Suprapubic skin (tissue), 3 donors: ENCODE results near the gene PTPRM.
"Not testable (repeated sequence)": the region's sequence is repeated elsewhere in the genome, so short reads cannot be mapped to it uniquely, and the experiment has no call there.

ENCODE experiments used
- CTCF ChIP-seq, 2 donors: fragments of 200-600 bp in 1 of 2; fragments of 450-650 bp in 1 of 2; sonication (generic) in 1 of 2; IDR thresholded peaks; one replicate each; pipeline ENCODE4 v1.5.1; 2016 to 2019; ENCODE audit warnings: antibody characterized with exemption in 2 of 2, mild to moderate bottlenecking in 1 of 2, moderate library complexity in 1 of 2
- EP300 ChIP-seq: sonication (generic); formaldehyde crosslinking; IDR thresholded peaks from one replicate; pipeline ENCODE4 v1.6.1; 2017; ENCODE audit warnings: antibody characterized with exemption
- POLR2A ChIP-seq, 2 donors: fragments of 450-650 bp; IDR thresholded peaks; one replicate each; pipeline ENCODE4 v1.6.1; 2017; ENCODE audit warnings: antibody characterized with exemption in 2 of 2, mild to moderate bottlenecking in 2 of 2, moderate library complexity in 2 of 2

DNA sequence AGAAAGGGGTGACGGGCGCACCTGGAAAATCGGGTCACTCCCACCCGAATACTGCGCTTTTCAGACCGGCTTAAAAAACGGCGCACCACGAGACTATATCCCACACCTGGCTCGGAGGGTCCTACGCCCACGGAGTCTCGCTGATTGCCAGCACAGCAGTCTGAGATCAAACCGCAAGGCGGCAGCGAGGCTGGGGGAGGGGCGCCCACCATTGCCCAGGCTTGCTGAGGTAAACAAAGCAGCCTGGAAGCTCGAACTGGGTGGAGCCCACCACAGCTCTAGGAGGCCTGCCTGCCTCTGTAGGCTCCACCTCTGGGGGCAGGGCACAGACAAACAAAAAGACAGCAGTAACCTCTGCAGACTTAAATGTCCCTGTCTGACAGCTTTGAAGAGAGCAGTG is 399.6 kb downstream of the PTPRM start:
- not testable (repeated sequence) for TF ChIP-seq CTCF (IDR thresholded peaks at IDR 0.05); POLR2A (IDR thresholded peaks at IDR 0.05); EP300
